Endodermal cell (in vitro differentiated cells): ENCODE measurements around the gene CDH13. TPM values are rescaled to one million over a fixed set of nuclear protein-coding genes. Genes with fewer than 3 reads are reported as not detected.
"Not testable (repeated sequence)": the region's sequence is repeated elsewhere in the genome, so short reads cannot be mapped to it uniquely, and the experiment has no call there.

ENCODE experiments used
- DNase-seq: peaks from one replicate; pipeline ENCODE4 v3.0.0-alpha.2; 2017
- H3K27ac ChIP-seq: 2 replicates; pipeline ENCODE4 v1.5.1; 2013; ENCODE audit warnings: mild to moderate bottlenecking, low read depth, low read length, moderate library complexity
- H3K27me3 ChIP-seq: 2 replicates; pipeline ENCODE4 v1.6.1; 2013; ENCODE audit warnings: mild to moderate bottlenecking, low read length, moderate library complexity; ENCODE audit not compliant: insufficient read depth, control insufficient read depth, poor library complexity, severe bottlenecking
- H3K36me3 ChIP-seq: 2 replicates; pipeline ENCODE4 v1.7.0; 2013; ENCODE audit warnings: mild to moderate bottlenecking, low read length, moderate library complexity; ENCODE audit not compliant: control insufficient read depth, insufficient read depth
- H3K4me1 ChIP-seq: one replicate; pipeline ENCODE4 v1.7.0; 2013; ENCODE audit warnings: low read length; ENCODE audit not compliant: control insufficient read depth, insufficient read depth
- H3K4me3 ChIP-seq: 2 replicates; pipeline ENCODE4 v1.5.1; 2013; ENCODE audit warnings: mild to moderate bottlenecking, low read length, moderate library complexity
- H3K9ac ChIP-seq: 2 replicates; pipeline ENCODE4 v1.6.1; 2013; ENCODE audit warnings: mild to moderate bottlenecking, low read length, moderate library complexity; ENCODE audit not compliant: poor library complexity, severe bottlenecking; ENCODE audit errors: extremely low read depth
- H3K9me3 ChIP-seq: 2 replicates; pipeline ENCODE4 v1.6.1; 2013; ENCODE audit warnings: mild to moderate bottlenecking, low read length, moderate library complexity; ENCODE audit not compliant: control insufficient read depth
- H3K27ac Mint-ChIP-seq: 2 replicates; pipeline ENCODE4 v1.8.0; 2020; ENCODE audit warnings: mixed read lengths
- H3K27me3 Mint-ChIP-seq: 2 replicates; pipeline ENCODE4 v1.8.0; 2021; ENCODE audit warnings: mild to moderate bottlenecking, mixed read lengths; ENCODE audit not compliant: insufficient read depth
- H3K36me3 Mint-ChIP-seq: 2 replicates; pipeline ENCODE4 v1.8.0; 2020; ENCODE audit warnings: low read depth, mixed read lengths
- H3K4me1 Mint-ChIP-seq: 2 replicates; pipeline ENCODE4 v1.8.0; 2020; ENCODE audit warnings: mixed read lengths
- H3K4me3 Mint-ChIP-seq: 2 replicates; pipeline ENCODE4 v1.8.0; 2020; ENCODE audit warnings: mild to moderate bottlenecking, moderate library complexity, mixed read lengths
- H3K9me3 Mint-ChIP-seq: 2 replicates; pipeline ENCODE4 v1.8.0; 2020; ENCODE audit warnings: mild to moderate bottlenecking, mixed read lengths
- WGBS, 2 experiments: methylation state at CpG; one replicate each; pipeline versions ENCODE4 v1.1.5 to v1.1.7; 2013; ENCODE audit warnings: missing lambda C conversion rate in 2 of 2, mixed read lengths in 1 of 2; ENCODE audit not compliant: insufficient coverage in 1 of 2, insufficient read length in 1 of 2; 5-methylcytosine and 5-hydroxymethylcytosine counted together
- total RNA-seq, 2 donors: library from RNA; stranded (reverse); fragmentation: NEBNext Ultra II Directional in 1 of 2; extraction: Animal tissue kit (Norgen Biotek cat#: 25700) in 1 of 2; gene quantifications; 2 replicates in 1 of 2; 3 replicates in 1 of 2; pipeline ENCODE4 v1.2.1, GENCODE V29; 2021
- TF ChIP-seq, protein P1 (sequence below): fragments of 200-600 bp; sonication (generic); conservative IDR thresholded peaks from 2 replicates; pipeline ENCODE4 v1.5.0; 2021; ENCODE audit warnings: antibody characterized with exemption, mild to moderate bottlenecking

The CDH13 gene
- total RNA-seq, 2 donors from 2014 or later, result 0.86 to 1.8 TPM

- no peaks in the 10 kb centered on the region for H3K9me3 Mint-ChIP-seq
- no peak overlapping the region for H3K27ac Mint-ChIP-seq
- peaks cover 17% of the 10 kb centered on the region for H3K4me1 Mint-ChIP-seq
- no peak for DNase-seq
- Histone ChIP-seq H3K4me1 (peaks cover 6% of the 10 kb centered on the region), H3K27ac (no peak overlapping the region), H3K9ac (no peak overlapping the region), H3K36me3 (no peaks in the 10 kb centered on the region), H3K4me3 (no peak overlapping the region), H3K9me3 (no peaks in the 10 kb centered on the region), H3K27me3 (no peaks in the 10 kb centered on the region)
- H3K4me3 Mint-ChIP-seq, result no peak overlapping the region
- H3K36me3 Mint-ChIP-seq, result no peaks in the 10 kb centered on the region
- 87 to 90% methylated on average over 4 to 9 of the region's 10 CpGs for WGBS, 2 experiments
- TF ChIP-seq, protein P1, sequence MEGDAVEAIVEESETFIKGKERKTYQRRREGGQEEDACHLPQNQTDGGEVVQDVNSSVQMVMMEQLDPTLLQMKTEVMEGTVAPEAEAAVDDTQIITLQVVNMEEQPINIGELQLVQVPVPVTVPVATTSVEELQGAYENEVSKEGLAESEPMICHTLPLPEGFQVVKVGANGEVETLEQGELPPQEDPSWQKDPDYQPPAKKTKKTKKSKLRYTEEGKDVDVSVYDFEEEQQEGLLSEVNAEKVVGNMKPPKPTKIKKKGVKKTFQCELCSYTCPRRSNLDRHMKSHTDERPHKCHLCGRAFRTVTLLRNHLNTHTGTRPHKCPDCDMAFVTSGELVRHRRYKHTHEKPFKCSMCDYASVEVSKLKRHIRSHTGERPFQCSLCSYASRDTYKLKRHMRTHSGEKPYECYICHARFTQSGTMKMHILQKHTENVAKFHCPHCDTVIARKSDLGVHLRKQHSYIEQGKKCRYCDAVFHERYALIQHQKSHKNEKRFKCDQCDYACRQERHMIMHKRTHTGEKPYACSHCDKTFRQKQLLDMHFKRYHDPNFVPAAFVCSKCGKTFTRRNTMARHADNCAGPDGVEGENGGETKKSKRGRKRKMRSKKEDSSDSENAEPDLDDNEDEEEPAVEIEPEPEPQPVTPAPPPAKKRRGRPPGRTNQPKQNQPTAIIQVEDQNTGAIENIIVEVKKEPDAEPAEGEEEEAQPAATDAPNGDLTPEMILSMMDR, result no peak
- no peaks in the 10 kb centered on the region for H3K27me3 Mint-ChIP-seq
Observed at GRCh38 chr16:82924075-82924854, 297.5 kb downstream of the CDH13 start.

DNA sequence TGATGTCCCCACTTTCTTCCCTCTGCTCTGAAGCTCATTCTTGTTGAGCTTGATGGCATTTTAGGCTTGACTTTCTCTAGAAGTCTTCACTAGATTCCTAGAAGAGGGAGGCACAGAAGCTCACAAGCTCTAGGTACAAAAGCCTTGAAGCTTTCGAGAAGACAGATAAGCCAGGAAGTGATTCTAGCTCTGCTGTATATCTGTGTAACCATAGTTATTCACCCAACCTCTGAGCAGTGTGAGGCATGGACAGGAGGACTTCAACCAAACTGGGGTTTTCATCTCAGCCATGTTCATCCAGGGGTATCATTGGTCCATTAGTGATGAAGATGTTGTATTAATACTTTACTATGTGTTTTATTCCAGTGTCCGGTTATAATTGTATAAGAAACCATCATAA, 299.7 kb downstream of the CDH13 start:
- Histone ChIP-seq H3K36me3 (no peaks in the 10 kb centered on the region), H3K27ac (no peak overlapping the region), H3K27me3 (no peaks in the 10 kb centered on the region), H3K9ac (no peak overlapping the region), H3K4me3 (no peak overlapping the region), H3K4me1 (peaks cover 6% of the 10 kb centered on the region), H3K9me3 (no peaks in the 10 kb centered on the region)
- Mint-ChIP-seq H3K4me3 (no peak overlapping the region), H3K9me3 (no peaks in the 10 kb centered on the region), H3K27ac (no peak overlapping the region), H3K27me3 (no peaks in the 10 kb centered on the region), H3K4me1 (peaks cover 17% of the 10 kb centered on the region), H3K36me3 (no peaks in the 10 kb centered on the region)
- no peak for DNase-seq
- WGBS, 2 experiments, result 86 to 100% methylated on average over 1 of the region's 2 CpGs
- TF ChIP-seq, protein P1, result no peak

DNA sequence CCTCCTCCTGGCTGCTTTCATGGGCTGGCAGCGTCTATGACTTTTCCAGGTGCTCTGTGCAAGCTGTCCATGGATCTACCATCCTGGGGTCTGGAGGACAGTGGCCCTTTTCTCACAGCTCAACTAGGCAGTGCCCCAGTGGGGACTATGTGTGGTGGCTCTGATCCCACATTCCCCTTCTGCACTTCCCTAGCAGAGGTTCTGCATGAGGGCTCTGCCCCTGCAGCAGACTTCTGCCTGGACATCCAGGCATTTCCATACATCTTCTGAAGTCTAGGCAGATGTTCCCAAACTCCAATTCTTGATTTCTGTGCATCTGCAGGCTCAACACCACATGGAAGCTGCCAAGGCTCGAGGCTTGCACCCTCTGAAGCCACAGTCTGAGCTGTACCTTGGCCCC, 307.2 kb downstream of the CDH13 start:
- H3K27me3 ChIP-seq, H3K9ac ChIP-seq, DNase-seq, H3K27me3 Mint-ChIP-seq, H3K27ac Mint-ChIP-seq, H3K4me3 Mint-ChIP-seq, H3K4me1 ChIP-seq, H3K27ac ChIP-seq, H3K36me3 Mint-ChIP-seq, H3K36me3 ChIP-seq: not testable (repeated sequence)
- Mint-ChIP-seq H3K4me1 (peaks cover 20% of the 10 kb centered on the region), H3K9me3 (peaks cover 38% of the 10 kb centered on the region)
- peaks cover 45% of the 10 kb centered on the region for H3K9me3 ChIP-seq
- H3K4me3 ChIP-seq, result peak overlapping the region; percentile 44
- 89 to 90% methylated on average over 1 to 2 of the region's 2 CpGs for WGBS, 2 experiments
